GM21423 (cell line): ENCODE results near the gene GNAI1.

Source experiments
- ATAC-seq: cut with Tn5 transposase; IDR thresholded peaks from one replicate; pipeline ENCODE4 v1.9.1; 2021; ENCODE audit warnings: mild to moderate bottlenecking, moderate library complexity; ENCODE audit not compliant: unreplicated experiment

GNAI1 gene

DNA sequence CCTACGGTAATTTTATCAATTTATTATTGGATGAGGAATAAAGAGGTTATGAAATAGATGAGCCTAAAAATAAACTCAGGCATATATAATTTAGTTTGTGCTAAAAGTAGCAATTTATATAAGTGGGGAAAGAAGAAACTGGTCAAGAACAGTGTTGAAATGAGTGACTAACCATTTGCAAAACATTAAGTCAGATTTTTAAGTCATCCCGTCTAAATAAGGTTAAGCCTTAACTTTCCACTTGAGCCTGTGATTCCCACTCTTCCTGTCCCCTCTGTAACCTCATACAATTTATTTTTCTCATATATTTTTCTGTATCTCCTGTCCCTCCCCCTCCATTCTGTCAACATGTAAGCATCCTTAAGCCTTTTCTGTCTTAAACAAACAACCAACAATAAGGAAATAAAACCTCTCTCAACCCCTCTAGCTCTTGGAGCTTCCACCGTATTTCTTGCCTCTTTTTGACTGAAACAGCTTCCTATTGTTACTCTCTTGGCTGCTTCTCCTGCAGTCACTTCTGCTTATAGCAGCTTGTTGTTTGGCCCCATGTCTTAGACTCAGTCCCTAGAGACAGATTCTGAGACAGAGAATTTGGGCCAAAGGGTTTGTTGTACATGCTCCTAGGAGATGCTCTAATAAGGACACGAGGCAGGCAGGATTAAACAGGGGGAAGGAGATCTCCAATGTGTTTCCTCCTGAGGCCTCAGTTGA is 109.7 kb downstream of the GNAI1 start:
- ATAC-seq, result no peak

DNA sequence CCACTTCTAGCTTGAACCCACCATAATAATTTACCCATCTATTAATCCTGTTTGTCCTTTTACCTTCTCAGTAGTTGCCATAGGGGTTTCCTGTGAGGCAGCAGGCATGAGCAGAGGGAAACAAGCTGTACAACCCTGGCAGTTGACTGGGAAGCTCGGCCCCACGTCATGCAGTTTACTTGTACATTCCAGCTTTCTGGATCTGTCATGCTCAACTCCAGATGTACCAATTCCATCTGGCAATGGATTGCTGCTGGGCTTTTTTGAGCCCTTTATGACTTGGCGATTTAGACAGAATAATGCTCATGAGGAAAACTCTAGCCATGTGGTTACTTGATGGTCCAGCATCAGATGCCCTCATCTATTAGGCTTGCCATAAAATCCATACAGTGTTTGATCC is 112.5 kb downstream of the GNAI1 start:
- ATAC-seq, result no peak

DNA sequence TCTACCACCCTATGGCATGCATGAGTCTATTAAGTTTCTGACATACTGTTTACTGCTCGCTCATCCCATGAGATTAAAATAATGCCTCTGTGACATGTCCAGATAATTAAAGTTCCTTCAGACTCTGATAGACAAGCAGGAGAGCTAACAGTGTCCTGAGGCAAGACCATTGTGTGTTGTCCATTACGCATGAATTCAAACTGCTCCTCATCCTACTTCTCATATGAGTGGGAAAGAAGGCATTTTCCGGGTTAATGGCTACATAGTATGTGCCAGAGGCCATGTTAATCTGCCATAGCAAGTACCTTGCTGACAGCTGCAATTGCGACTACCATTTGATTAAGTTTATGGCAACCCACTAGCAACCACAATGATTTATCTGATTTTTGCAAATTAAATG is 113.3 kb downstream of the GNAI1 start:
- no peak for ATAC-seq

DNA sequence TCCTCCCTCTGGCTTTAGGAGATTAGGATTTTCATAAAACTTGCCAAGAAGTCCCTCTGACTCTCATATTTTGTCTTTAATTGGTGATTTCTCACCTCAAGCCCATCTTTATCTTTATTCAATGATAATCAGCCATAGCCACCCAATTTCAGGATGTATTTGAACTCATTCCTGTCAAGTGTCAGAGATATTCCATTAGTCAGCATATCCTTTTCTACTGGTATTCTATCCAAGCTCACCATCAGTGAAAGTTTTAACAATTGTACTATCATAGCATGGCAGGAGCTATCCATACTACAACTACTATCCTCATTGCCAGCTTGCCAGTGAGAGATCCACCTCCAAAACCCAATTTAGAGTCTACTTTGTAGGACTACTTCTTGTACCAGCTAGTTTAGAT is 114.6 kb downstream of the GNAI1 start:
- no peak for ATAC-seq

DNA sequence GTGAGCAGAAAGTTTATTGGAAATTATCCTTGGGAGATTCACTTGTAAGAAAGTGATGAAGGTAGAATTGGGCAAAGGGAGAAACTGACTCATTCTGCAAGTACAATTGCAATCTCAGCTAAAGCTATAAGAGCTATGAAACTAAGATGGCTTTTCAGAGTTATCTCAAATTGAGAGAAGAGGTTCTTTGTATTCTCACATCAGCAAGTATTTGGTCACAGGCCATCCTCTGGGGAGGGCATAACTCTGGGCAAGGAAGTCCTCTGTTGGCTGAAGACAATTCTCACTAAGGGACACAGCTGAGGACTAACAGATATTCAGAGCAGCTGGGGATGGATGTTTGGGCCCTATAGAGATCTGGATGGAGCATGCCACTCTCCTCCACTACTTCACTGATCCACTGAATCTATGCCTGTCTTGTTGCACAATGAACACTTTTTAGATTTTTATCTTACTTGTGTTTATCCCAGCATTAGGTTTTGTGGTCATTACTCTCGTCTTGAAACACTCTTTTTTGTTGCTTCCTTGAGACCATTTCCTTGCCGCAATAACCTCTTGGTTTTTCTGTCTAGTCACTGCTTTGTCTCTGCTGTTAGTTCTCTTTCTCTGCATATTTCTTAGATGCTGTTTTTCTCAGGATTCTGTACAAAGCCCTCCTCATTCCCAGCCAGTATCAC is 115.1 kb downstream of the GNAI1 start:
- ATAC-seq, result no peak

DNA sequence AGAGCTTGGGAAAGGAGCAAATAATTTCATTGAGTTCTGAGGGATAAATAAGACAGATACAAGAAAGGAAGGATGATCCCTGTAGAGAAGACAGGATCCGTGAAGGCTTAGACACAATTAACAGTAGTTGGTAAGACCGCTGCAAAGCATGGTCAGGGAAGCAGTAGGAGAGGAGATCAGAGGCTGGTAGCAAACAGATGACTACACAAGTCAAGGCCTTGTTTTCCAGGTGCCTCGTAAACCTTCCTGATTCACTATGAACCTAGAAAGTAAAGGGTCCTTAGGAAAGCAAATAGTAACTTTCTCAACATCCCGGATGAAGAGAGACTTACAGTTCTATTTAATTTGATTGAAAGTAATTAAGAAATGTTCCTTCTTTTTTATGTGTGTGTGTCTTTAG is 118.6 kb downstream of the GNAI1 start:
- ATAC-seq, result no peak

DNA sequence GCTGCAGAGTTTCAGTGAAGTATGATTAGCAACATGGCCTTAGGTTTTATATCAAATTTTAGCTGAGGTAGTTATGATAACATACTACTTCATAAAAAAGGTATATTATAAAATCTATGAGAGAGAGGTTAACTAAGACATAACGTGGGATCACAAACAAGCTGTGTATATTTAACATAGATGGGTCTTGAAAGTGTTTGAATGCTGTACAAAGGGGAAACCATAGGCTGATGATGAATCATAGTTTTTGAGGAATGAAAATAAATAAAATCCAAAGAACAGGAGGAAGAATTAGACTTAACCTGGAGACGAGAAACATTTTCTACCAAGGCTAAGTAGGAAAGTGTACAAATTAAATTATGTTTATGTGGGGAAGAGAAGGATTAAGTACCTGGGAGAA is 119.0 kb downstream of the GNAI1 start:
- ATAC-seq, result no peak

DNA sequence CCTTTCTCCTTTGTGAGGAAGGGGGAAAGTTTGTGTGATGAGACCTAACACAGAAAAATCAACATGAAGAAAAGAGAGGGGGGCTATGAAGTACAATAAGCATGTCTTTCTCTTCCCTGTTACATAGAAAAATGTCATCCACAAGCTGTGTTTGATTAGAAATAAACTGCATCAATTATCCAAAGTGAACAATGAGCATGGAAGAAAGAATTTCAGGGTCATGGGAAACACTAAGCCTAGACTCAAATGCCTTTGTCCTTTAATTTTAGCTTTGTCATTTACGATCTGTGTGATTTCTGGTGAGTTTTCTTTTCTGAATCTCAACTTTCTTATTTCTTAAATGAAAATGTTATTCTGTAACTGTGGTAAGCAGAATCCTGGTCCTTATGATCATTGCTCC is 121.0 kb downstream of the GNAI1 start:
- no peak for ATAC-seq

DNA sequence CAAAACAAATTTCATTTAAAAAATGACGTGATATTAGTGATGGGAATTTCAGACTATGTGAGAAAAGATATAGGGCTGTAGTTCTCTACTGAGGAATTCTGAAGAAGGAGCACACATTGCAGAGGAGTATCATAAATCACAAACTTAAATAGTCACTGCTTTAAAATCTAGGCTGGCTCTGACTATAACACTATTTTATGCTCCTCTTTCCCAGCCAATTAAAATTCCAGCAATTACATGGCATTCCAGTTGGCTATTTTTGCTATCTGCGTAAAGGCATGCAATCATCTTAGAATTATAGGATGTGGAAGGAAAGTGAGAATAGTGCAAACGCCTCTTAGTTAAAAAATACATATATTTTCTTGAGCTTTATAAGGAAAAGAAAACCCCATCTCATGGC is 123.1 kb downstream of the GNAI1 start:
- no peak for ATAC-seq

DNA sequence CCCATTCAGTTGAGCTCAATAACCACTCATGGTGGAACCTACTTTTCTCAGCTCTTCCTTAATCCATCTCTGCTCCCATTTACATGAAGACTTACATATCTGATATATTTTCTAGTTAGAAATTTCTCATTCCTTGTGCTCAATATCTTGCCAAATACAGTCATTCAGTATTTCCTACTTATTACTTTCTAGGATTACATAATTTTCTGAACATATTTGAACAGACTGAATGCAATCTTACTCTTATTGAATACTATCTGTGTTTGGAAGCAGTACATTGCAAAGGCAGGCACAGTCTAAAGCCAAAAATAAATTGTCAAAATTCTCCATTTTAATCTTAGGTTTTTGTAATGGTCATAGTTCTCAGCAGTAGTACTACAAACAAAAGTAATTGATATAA is 126.0 kb downstream of the GNAI1 start:
- no peak for ATAC-seq

DNA sequence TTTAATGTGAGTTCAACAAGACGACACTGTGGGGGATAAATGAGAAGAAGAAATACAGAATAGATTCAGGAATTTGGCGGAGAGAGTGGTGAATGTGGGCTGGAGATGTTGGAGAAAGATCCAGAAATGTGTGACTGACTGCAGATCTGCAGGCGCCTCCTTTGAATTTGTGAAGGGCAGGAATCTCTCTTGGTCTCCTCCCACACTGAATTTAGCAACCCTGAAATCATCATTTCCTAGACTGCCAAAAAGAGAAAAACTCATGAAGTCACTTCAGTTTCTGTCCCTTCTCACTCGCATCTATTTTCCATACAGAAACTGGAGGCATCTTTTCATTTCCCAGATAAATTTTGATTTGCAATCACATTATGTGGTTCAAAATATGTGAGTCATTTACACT is 128.7 kb downstream of the GNAI1 start:
- ATAC-seq, result no peak

DNA sequence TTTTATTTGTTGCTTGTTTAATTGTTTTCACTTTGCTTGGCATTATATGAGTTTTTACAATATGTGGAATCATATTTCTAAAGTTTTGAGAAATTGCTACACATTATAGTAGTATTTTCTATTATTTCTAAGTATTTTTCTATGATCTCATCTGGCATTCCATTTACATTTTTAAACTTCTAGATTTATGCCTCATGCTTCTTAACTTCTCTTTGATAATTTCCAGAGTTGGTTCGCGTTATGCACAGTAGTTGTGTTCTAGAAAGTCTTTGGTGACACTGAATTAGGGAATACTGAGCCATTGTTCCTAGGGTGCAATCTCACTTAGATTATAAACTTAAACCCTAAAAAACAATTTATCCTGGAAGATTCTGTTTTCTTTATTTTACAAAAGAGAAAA is 129.2 kb downstream of the GNAI1 start:
- ATAC-seq, result no peak

DNA sequence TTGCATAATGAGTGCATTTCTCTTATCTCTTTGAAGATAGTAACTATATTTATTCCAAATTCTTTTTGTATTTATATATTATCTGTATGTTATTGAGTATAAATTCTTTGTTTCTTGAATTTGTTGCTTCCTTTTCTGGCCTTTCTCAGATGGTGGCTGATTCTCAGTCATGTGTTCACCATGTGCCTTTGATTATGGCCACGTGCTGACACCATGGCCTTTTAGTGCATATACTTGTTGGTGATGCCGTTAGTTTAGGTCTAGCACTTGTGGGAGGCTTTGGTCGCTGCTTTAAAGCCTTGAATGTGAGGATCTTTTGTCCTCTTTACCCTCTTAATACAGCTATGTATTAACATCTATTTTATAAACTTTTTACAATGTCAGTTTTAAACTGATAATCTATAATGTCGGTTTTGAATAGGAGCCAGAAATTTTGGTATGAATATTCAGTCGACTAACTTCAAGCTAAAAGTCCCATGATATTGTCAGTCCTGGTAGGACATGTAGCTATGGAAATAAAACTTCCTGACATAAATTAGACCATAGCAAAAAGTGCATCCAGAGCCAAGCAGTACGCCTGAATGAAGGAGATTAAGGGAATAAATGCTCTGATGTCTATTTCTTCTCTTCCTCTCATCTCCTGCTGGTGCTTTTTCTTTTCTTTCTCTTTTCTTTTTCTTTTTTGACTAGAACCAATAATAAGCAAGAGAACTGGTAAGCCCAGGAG is 130.3 kb downstream of the GNAI1 start:
- no peak for ATAC-seq

DNA sequence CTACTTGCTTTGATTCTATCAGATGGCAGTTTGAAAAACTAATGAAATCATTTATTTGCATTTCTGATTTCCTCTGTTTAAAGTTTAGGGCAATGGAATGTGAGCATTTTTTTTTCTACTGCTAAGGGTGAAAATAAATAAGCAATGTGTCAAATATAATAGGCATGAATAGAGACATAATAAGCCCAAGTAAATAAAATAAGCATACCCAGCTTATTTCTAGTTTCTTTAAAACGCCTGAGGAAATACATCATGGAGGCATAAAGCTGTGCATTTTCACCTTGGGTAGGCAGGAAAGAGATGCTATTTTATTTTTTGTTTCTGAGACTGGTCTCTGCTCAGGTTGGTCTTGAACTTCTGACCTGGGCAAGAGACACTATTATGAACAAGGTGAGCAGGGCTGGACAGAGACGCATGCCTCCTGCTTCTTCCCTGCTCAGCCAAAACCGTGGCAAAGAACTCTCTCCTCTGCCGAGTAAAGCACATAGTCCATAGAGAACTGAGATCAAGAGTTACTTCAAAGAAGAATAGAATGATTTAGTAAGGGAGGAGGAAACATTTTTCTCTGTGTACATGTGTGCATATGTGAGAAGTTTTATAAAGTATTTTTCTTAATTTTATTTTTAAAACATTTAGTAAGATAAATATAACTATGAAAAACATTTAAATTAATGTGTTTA is 138.1 kb downstream of the GNAI1 start:
- ATAC-seq, result no peak

DNA sequence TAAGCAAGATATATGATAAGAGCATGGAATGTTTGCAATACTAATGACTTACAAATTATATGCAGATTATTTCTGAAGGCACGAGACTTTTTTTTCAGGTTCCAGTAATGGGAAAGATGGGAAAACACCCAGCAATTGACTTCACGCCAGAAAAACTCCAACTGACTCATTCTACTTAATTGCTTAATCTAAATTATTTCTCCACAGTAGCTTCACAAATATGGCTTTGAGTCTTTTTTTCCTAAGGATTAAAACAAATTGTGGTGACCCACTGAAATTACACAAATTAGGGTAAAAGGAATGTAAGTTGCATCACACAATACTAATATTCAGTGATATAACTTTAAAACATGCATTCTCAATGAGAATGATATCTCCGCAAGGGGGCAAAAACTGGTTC is 138.7 kb downstream of the GNAI1 start:
- ATAC-seq, result no peak

DNA sequence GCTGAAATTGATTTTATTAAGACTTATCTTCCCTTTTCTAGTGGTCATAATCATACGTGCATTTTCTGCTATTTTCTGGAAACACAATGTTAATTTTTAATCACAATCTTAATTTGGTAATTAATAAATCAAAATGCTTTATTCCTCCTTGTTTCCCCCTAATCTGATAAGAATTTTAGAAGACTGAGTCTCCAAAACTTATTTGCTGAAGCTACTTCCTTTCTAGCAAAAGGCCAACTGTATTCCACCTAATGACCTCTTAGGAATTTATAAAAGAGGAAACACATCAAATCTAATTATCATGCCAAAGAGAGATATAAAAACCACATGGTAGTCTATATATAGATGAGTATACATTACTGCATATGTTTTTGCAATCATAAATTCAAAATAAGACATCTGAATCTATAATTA is 140.6 kb downstream of the GNAI1 start:
- ATAC-seq, result no peak
